Thoracic aorta (tissue), 2 donors: Measurements from ENCODE around the gene KLHL7. TPM values are rescaled to one million over a fixed set of nuclear protein-coding genes. Genes with fewer than 3 reads are reported as not detected.

Source experiments
- ATAC-seq: fragments of 150-250 bp; one replicate; pipeline ENCODE4 v1.8.0; 2017; ENCODE audit warnings: low read depth; ENCODE audit not compliant: insufficient number of reproducible peaks, low FRiP score
- DNase-seq: peaks from one replicate; pipeline ENCODE4 v3.0.0-alpha.2; 2020; ENCODE audit warnings: low spot score
- H3K27ac ChIP-seq, 2 donors: fragments of 200-600 bp; sonication (generic); 1 replicate in 1 of 2; 2 replicates in 1 of 2; pipeline ENCODE4 v1.5.1; 2016; ENCODE audit warnings: mild to moderate bottlenecking in 2 of 2, moderate library complexity in 2 of 2
- H3K27me3 ChIP-seq: fragments of 200-600 bp; sonication (generic); replicated peaks from 2 replicates; pipeline ENCODE4 v1.6.0; 2016; ENCODE audit warnings: mild to moderate bottlenecking; ENCODE audit not compliant: insufficient read depth
- H3K36me3 ChIP-seq: fragments of 200-600 bp; sonication (generic); one replicate; pipeline ENCODE4 v1.5.1; 2016
- H3K4me1 ChIP-seq, 2 donors: fragments of 200-600 bp; sonication (generic); 1 replicate in 1 of 2; 2 replicates in 1 of 2; pipeline versions ENCODE4 v1.5.1 to v1.6.0; 2016; ENCODE audit warnings: low read depth in 2 of 2, mild to moderate bottlenecking in 1 of 2; ENCODE audit not compliant: control insufficient read depth in 1 of 2
- H3K4me3 ChIP-seq: fragments of 200-600 bp; sonication (generic); 2 replicates; pipeline ENCODE4 v1.5.1; 2016; ENCODE audit warnings: mild to moderate bottlenecking
- H3K9me3 ChIP-seq: fragments of 200-600 bp; sonication (generic); 2 replicates; pipeline ENCODE4 v1.5.1; 2016
- total RNA-seq, 2 donors: library from RNA; depleted of rRNA; stranded (reverse); fragments of >200 nt; gene quantifications; one replicate each; pipeline versions ENCODE4 v1.1.0 to v1.2.3, GENCODE V29; 2016
- TF ChIP-seq, protein P1 (sequence below): fragments of 200-600 bp; sonication (generic); IDR thresholded peaks from one replicate; pipeline ENCODE4 v1.5.1; 2019; ENCODE audit warnings: antibody characterized with exemption

The KLHL7 gene
- total RNA-seq, 2 donors from 2014 or later: 22.7 to 23.8 TPM

DNA sequence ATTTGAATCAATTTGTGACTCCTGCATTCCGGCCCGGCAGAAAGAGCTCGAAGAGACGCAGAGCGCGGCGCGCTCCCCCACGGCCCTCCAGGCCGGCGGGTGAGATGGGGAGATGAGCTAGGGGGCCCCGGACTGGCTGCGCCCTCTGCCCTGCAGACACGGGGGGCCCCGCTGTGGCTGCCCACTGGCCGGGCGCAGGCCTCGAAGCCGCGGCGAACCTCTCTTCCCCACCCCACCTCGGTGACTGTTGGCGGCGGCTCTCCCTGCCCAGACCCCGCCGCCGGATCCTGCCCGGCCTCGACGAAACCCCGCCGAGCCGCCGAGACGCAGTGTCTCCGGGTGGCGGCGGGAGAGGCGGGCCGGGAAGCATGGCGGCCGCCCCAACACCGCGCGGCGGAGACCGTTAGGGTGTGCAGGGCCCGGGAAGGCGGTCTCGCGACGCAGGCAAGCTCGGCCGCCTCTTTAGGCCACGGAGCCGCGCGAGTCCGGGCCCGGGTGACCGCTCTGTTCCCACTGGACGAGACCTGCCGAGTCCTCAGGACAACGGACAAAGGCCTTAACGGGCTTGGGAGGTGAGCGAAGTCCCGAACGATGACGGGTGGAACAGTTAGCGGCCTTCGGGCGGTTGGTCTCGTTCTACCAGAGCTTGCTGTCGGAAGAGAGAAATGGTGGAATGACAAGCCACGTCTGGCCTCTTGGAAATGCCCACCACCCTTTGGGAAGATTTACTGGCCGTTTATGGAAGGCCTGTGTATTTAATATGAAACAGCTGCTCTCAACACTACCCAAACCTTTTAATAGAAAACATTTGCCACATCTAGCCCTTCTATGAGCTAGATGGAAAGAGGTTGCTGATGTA is 100.6 kb downstream of the KLHL7 start:
- Histone ChIP-seq H3K36me3 (peaks cover 9% of the 10 kb centered on the region), H3K4me1 (no peaks in the 10 kb centered on the region), H3K4me3 (peak overlapping the region; percentile 53), H3K9me3 (no peaks in the 10 kb centered on the region), H3K27ac (no peak overlapping the region), H3K27me3 (no peaks in the 10 kb centered on the region)
- ATAC-seq (no peak), DNase-seq (no peak)
- TF ChIP-seq, protein P1, sequence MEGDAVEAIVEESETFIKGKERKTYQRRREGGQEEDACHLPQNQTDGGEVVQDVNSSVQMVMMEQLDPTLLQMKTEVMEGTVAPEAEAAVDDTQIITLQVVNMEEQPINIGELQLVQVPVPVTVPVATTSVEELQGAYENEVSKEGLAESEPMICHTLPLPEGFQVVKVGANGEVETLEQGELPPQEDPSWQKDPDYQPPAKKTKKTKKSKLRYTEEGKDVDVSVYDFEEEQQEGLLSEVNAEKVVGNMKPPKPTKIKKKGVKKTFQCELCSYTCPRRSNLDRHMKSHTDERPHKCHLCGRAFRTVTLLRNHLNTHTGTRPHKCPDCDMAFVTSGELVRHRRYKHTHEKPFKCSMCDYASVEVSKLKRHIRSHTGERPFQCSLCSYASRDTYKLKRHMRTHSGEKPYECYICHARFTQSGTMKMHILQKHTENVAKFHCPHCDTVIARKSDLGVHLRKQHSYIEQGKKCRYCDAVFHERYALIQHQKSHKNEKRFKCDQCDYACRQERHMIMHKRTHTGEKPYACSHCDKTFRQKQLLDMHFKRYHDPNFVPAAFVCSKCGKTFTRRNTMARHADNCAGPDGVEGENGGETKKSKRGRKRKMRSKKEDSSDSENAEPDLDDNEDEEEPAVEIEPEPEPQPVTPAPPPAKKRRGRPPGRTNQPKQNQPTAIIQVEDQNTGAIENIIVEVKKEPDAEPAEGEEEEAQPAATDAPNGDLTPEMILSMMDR: no peak

DNA sequence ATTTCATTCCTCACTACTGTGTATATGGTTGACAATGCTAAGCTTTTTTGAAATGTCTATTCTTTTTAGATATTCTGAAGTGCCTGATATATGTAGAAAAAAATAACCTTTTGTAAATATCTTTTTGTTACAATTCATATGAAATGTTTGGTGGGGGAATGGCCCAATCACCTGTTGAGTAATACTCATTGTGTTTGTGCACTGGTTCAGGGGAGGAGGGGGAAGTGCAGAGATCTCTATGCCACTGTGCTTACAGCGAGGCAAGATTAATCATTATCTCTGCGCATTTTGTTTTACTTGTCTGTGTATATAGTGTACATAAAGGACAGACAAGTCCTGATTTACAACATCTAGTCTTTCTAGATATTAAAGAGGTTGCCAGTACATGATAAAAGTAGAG is 101.4 kb downstream of the KLHL7 start:
- H3K4me3 ChIP-seq: no peak overlapping the region
- no peak for ATAC-seq
- DNase-seq: no peak
- no peaks in the 10 kb centered on the region for H3K4me1 ChIP-seq
- H3K9me3 ChIP-seq: no peaks in the 10 kb centered on the region
- H3K36me3 ChIP-seq: peaks cover under 1% of the 10 kb centered on the region
- no peak overlapping the region for H3K27ac ChIP-seq
- H3K27me3 ChIP-seq: no peaks in the 10 kb centered on the region
- TF ChIP-seq, protein P1: no peak

DNA sequence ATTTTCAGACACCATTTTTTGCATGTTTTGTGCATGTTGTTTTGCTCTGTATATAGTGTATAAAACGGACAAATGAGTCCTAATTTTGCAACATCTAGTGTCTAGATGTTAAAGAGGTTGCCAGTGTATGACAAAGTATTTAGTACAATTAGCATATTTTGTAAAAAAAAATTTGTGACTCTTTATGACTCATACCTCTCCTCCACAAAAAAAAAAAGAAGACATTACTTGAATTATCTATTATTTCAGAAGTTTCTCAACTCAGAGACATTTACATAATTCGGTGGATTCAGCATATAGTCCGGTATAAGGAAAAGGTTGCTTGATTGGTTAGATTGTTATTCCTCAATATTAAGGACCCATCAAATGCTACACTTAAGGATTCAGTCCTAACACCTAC is 102.3 kb downstream of the KLHL7 start:
- Histone ChIP-seq H3K27ac (no peak overlapping the region), H3K4me3 (no peak overlapping the region), H3K36me3 (no peaks in the 10 kb centered on the region), H3K27me3 (no peaks in the 10 kb centered on the region), H3K4me1 (no peaks in the 10 kb centered on the region), H3K9me3 (no peaks in the 10 kb centered on the region)
- DNase-seq (no peak), ATAC-seq (no peak)
- TF ChIP-seq, protein P1: no peak

DNA sequence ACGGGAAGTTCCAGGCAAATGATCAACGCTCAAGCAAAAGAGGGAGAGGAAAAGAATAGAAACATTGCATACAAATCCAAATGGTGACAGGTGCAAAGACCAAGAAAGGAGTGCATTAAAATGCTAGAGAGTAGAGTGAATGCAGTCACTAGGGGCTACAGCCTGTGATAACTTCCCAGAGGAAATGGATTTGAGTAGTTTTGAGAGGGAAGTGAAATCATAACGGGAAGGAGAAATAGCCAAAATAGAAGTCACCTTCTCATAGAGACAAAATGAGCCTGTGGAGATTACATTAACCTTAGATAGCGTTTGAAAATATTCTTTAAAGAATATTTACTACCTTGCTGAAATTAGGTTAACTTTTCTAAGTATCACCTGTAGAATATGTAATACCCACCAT is 102.7 kb downstream of the KLHL7 start:
- TF ChIP-seq, protein P1: no peak

DNA sequence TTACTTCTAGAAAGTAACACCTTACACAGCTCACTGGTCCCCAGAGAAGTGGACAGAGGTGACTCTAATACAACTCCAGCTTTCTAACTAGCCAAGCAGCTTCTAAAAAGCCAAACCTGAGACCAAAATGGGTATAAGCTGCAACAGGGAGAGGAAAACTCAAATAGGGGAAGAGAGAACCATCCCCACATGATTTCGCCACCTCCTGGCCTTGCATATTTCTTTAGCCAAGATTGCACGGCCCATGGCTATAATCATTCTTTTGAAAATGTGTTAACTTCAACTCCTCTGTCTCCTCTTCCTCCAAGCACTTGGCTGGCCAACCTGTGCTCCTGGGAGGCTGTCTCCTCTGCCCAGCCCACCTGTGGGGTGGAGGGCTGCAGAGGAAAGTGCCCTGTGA is 104.9 kb downstream of the KLHL7 start:
- TF ChIP-seq, protein P1: no peak
- Histone ChIP-seq H3K27ac (no peak overlapping the region), H3K4me1 (no peaks in the 10 kb centered on the region), H3K27me3 (no peaks in the 10 kb centered on the region), H3K4me3 (no peak overlapping the region), H3K36me3 (no peaks in the 10 kb centered on the region), H3K9me3 (no peaks in the 10 kb centered on the region)
- DNase-seq (no peak), ATAC-seq (no peak)

More for the DNA sequence above, 102.7 kb downstream of the KLHL7 start:
- ATAC-seq: no peak
- Histone ChIP-seq H3K4me1 (no peaks in the 10 kb centered on the region), H3K27me3 (no peaks in the 10 kb centered on the region), H3K4me3 (no peak overlapping the region), H3K27ac (no peak overlapping the region), H3K36me3 (no peaks in the 10 kb centered on the region), H3K9me3 (no peaks in the 10 kb centered on the region)
- no peak for DNase-seq
